Measurements from ENCODE around the gene SLC39A7.

The SLC39A7 gene

DNA sequence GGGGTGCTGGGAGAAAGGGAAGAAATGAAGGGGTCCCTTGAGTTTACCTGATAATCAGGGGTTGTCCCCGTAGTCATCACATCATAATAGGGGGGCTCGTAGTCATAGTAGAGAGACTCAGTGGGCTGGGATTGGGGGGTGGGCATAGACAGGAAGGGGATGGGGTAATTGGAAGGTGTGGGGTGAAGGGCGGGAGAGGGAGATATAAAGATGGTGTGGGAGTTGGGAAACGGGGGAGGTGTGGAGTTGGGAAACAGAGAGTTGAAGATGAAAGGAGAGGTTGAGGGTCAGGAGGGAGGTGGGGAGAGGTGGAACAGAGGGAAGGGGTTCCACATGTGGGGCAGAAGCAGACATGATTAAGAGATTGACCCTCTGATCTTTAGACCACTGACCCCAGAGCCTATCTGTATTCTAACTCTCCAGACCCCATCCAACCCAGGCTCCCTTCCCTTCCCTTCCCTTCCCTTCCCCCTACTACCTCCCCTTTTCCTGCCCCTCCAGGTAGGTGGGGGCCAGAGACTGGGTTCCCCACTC lies 14.9 kb upstream of the SLC39A7 start:
- no peak for DNase-seq
- in situ Hi-C loops (cut with HindIII; ENCODE audit: low pct_ligation_motif_present, low pct_unique_long_range_greater_than_20kb, low sequenced_read_pairs) = no loop called here

DNA sequence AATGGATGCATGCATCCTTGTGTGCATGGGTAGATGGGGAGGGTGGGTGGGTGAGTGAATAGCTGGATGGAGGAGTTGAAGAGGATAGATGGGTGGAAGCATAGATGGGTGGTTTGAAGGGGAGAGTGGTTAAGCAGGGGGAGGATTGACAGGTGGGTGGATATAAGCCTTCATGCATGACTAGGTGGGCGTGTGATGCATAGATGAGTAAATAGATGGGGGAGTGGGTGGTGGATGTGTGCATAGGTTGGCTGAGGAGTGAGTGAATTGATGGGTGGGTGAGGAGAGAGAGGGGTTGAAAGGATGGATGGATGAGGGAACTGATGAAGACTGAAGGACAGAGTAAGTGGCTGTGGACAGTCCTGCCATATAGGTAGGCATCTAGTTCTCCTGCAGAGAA lies 12.9 kb upstream of the SLC39A7 start:
- no peak for DNase-seq
- in situ Hi-C loops (cut with HindIII; ENCODE audit: low pct_ligation_motif_present, low pct_unique_long_range_greater_than_20kb, low sequenced_read_pairs) = no loop called here

DNA sequence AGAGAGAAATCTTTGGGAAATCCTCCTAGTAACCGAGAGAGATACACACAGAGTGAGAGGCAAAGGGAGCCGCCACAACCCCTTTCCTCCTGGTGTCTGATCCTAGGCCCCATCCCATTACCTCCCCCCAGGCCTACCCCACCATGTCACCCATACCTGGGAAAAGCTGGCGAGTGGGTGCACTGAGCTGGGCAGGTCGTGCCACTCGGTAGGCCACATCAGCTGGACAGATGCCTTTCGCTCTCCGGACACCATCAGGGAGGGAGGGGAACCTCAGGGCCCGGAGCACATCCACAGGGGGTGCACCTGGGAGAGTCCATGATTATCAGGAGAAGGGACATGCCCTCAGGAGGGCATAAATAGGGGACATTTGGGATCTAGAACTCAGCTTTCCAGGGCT lies 11.5 kb upstream of the SLC39A7 start:
- DNase-seq = no peak
- in situ Hi-C loops (cut with HindIII; ENCODE audit: low pct_ligation_motif_present, low pct_unique_long_range_greater_than_20kb, low sequenced_read_pairs) = no loop called here

GRCh38 chr6:33189625-33190448 lies 10.8 kb upstream of the SLC39A7 start:
- no peak for DNase-seq
- in situ Hi-C loops (cut with HindIII; ENCODE audit: low pct_ligation_motif_present, low pct_unique_long_range_greater_than_20kb, low sequenced_read_pairs) = no loop called here

DNA sequence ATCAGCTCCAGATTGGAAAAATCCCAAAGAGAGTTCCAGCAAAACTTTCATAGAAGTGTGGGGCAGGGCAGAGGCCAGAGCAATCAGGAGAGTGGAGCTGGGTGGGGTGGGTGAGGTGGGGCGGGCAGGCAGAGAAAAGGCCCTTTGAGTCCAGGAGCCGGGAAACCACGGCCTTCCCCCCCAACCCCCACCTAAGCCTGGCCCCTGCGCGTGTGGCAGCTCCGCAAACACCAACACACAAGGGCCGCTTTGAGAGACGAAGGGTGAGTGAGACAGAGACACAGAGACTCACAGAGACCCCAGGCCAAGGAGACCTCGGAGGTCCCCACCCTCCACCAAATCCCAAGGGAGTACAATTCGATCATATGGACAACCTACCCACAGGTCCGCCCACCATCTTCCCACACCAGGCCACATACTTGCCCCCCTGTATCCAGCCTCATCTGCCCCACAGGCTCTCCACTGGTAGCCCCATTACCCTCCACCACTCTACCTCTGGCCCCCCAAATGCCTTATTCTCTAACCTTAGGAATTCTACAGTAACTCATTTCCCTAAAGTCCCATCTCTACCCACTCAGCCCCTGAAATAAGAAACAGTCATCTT lies 10.1 kb upstream of the SLC39A7 start:
- in situ Hi-C loops (cut with HindIII; ENCODE audit: low pct_ligation_motif_present, low pct_unique_long_range_greater_than_20kb, low sequenced_read_pairs) = no loop called here
- no peak for DNase-seq

- in situ Hi-C loops (cut with HindIII; ENCODE audit: low pct_ligation_motif_present, low pct_unique_long_range_greater_than_20kb, low sequenced_read_pairs) = no loop called here
- no peak for DNase-seq
Observed at GRCh38 chr6:33191383-33192104, 9.1 kb upstream of the SLC39A7 start.

GRCh38 chr6:33192105-33192646 lies 8.5 kb upstream of the SLC39A7 start, which contains the start of gene COL11A2:
COL11A2 (minus strand) TSS chr6:33192467; CDS start chr6:33192240, 227 bp downstream.
- no peak for DNase-seq

GRCh38 chr6:33192671-33193602 lies 7.7 kb upstream of the SLC39A7 start:
- in situ Hi-C loops (cut with HindIII; ENCODE audit: low pct_ligation_motif_present, low pct_unique_long_range_greater_than_20kb, low sequenced_read_pairs) = no loop called here
- no peak for DNase-seq

More at GRCh38 chr6:33192105-33192646, 8.5 kb upstream of the SLC39A7 start, which contains the start of gene COL11A2:
- in situ Hi-C loops (cut with HindIII; ENCODE audit: low pct_ligation_motif_present, low pct_unique_long_range_greater_than_20kb, low sequenced_read_pairs) = no loop called here

DNA sequence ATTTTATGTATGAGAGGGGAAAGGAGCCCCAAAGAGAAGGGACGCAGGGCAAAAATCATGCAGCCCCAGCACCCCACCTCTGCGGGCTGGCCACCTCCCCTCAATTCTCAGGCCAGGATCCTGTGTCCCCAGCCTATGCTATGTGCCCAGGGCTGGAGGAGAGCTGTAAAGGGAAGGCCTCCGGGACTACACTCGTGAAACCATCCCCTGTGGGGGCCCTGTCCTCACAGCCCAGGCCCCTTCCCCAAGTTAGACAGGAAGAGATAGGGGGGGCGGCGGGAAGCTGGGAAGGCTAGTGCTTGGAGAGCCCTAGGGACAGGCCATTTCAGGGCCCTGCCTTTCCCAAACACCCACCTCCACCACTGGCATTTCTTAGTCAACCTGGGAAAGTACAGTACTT lies 7.0 kb upstream of the SLC39A7 start:
- DNase-seq = no peak
- in situ Hi-C loops (cut with HindIII; ENCODE audit: low pct_ligation_motif_present, low pct_unique_long_range_greater_than_20kb, low sequenced_read_pairs) = no loop called here

DNA sequence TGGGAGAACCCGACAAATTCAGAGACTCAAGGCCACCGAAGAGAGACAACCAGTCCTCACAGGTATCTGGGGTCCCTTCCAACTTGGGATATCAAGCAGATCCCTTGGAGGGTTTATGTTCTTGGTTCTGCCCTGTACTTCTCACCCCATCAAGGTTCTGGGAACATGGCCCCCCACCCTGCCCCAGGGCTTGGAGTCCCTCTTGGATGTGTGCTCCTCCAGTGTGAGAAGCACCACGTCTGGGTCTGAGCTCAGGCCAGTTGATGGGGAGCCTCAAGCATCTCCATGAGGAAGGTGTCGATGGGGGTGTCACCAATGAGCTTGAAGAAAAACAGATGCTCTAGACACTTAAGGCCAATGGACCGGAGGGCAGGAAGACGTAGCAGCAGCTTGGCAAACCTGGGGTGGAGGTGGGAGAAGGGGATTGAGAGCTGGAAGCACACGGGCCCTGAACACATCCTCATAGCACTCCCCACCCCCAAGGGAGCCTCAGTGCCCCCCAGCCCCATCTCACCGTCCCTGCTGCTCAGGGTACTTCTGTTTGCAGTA lies 6.2 kb upstream of the SLC39A7 start:
- DNase-seq = no peak
- in situ Hi-C loops (cut with HindIII; ENCODE audit: low pct_ligation_motif_present, low pct_unique_long_range_greater_than_20kb, low sequenced_read_pairs) = no loop called here

GRCh38 chr6:33195304-33196165 lies 5.1 kb upstream of the SLC39A7 start:
- in situ Hi-C loops (cut with HindIII; ENCODE audit: low pct_ligation_motif_present, low pct_unique_long_range_greater_than_20kb, low sequenced_read_pairs) = no loop called here
- no peak for DNase-seq

- peak; percentile 63 for DNase-seq
- in situ Hi-C loops (cut with HindIII; ENCODE audit: low pct_ligation_motif_present, low pct_unique_long_range_greater_than_20kb, low sequenced_read_pairs) = no loop called here
Observed at GRCh38 chr6:33197431-33198048, 3.1 kb upstream of the SLC39A7 start.

GRCh38 chr6:33198159-33198852 lies 2.4 kb upstream of the SLC39A7 start:
- no peak for DNase-seq
- in situ Hi-C loops (cut with HindIII; ENCODE audit: low pct_ligation_motif_present, low pct_unique_long_range_greater_than_20kb, low sequenced_read_pairs) = no loop called here

DNA sequence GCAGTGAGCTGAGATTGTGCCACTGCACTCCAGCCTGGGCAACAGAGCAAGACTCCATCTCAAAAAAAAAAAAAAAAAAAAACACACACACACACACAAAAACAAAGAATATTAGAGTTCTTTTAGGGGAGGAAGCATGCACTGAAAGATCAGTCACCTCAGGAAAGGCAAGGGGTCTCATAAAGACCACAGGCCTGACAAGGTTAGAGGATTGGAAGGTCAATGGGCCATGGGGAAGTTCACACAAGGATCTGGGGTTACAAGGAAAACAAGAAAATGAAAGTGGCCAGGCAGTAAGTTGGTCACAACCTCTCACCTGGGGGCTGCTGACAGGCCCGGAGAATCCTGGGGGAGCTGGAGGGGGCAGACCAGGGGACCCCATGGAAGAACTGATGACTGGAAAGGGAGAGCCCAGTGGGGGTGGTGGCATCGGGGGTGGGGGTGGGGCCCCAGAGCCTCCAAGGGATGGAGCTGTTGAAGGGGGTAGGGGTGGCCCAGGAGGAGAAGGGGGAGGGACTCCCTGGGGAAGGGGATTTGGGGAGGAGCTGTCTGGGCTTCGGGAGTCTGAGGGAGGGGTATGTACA lies 1.7 kb upstream of the SLC39A7 start:
- DNase-seq = no peak
- in situ Hi-C loops (cut with HindIII; ENCODE audit: low pct_ligation_motif_present, low pct_unique_long_range_greater_than_20kb, low sequenced_read_pairs) = no loop called here

DNA sequence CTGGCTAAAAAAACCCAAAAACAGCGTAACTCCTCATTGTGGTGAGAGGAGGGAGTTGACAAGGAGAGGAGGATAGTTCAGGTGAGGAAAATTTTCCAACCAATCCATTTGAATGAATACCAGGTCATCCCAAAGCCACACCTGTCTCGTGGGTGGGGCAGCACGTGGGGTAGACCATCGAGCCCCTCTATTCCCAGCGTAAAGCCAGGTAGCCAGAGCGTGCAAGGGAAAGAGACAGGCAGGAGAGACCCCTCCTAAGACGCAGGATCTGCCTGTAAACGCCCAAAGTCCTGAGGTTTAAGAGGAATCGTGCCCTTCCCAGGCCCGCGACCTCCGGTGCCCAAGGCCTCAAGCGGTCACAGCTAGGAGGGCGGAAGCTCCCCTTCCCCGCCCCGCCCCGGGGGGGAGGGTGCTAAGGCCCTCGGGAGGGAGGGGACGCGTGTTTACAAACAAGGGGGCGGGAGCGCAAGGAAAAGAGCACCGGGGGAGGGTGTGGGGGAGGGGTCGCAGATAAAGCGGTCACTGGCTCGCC lies 914 bp upstream of the SLC39A7 start:
- in situ Hi-C loops (cut with HindIII; ENCODE audit: low pct_ligation_motif_present, low pct_unique_long_range_greater_than_20kb, low sequenced_read_pairs) = no loop called here
- DNase-seq = peak; percentile 70

Measured in ACHN (cell line).